Myocyte (in vitro differentiated cells): ENCODE results near the gene REEP5. TPM values are rescaled to one million over a fixed set of nuclear protein-coding genes. Genes with fewer than 3 reads are reported as not detected.
"Not testable (repeated sequence)": the region's sequence is repeated elsewhere in the genome, so short reads cannot be mapped to it uniquely, and the experiment has no call there.

ENCODE experiments used
- DNase-seq: peaks from one replicate; pipeline ENCODE4 v3.0.0-alpha.2; 2012; ENCODE audit warnings: low read depth
- polyA plus RNA-seq: library from polyadenylated mRNA; unstranded; fragments of >200 nt; gene quantifications from one replicate; pipeline ENCODE4 v1.2.1, GENCODE V29; 2012; ENCODE audit warnings: missing spikeins
- total RNA-seq: library from RNA; depleted of rRNA; stranded (reverse); fragments of >200 nt; gene quantifications from 2 replicates; pipeline ENCODE4 v1.2.3, GENCODE V29; 2014

Gene REEP5
- 47.3 and 58.5 TPM in 2 replicates for total RNA-seq
- 141 TPM for polyA plus RNA-seq

DNA sequence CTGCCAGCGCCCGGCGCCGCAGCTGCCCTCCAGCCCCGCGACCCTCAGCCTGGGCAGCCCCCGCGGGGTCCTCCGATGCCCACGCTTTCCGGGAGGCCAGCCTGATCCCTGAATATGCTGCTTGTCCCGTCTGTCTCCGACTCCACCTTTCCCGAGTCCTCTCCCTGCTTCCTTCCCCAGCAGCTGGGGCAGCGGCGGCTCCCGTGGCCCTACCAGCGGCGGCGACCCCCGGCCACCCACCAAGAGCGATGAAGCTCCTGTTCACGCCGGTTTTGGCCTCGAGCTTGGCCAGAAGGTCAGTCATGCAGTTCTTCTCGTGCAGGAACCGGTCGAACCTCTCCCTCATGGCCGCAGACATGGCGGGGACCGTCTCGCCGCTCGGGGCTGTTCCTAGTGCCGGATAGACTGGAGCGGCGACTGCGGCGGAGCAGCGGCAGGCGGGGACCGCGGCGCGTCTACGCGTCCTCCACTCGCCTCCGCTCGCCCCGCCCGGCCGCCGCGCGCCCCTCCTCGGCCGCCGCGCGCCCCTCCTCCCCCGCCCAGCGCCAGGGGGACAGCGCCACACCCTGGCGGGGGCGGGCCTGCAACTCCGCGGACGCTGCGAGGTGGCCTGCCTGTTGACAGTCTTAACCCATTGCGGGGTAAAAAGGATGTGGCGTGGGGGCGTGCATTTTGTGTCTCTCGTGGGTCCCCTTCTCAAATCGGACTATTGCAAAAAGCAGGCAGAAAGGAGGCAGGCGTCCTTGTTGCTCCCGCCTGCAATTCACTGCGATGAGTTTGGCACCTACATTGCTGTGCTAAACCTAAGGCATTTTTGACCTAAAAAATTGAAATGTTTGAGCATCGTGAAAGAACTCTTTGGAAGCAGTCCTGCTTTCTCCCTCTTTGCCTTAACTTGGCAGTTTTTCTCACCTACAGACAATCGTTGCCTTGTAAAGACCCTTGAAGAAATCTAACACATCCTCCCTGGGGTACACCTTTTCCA, at the start of gene REEP5:
TSS of gene REEP5 (minus strand) at position 395 of the 985 bp plus-strand sequence. CDS start at position 358, 37 bp downstream.
- peak; percentile 85 for DNase-seq

DNA sequence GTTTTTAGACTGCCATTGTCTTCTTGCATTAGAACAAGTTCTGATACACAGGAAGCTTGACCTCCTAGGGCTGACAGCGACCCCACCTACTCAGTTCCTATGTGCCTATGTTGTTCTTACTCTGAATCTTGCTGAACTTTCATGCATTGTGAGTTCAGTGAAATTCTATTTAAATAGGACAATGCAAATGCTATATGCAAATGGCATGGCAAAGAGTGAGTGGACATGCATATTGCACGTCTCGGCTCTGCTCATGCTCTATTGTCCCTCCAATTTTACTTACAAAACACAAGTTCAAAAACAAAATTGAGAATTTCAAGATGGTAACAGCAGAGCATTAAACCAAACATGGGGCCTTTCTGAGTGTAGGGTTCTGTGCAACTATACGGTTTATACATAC, 49.2 kb upstream of the REEP5 start:
- no peak for DNase-seq

DNA sequence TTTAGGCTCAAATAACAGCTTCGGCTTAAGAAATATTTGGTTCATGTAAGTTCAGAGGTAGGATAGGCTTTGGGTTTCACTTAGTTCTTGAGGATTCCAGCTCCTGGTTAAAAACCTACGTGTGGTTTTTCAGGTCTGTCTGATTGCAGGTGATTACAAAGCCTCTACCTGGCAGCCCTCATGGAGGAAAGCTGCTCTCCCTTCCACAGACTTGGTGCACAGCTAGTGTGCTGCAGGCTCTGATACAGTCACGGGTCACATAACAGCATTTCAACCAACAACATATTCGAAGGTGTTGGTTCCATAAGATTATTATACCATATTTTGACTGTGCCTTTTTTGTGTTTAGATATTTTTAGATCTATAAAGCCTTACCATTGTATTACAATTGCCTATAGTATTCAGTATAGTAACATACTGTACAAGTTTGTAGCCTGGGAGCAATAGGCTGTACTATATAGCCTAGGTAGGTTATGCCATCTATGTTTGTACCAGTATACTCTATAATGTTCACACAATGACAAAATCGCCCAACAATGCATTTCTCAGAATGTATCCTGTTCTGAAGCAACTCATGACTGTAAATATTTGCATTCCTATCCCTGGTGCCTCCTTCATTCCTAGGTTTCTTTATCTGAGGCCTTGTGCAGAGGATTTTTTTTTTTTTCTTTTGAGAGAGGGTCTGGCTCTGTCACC, 46.5 kb upstream of the REEP5 start:
- DNase-seq = no peak

DNA sequence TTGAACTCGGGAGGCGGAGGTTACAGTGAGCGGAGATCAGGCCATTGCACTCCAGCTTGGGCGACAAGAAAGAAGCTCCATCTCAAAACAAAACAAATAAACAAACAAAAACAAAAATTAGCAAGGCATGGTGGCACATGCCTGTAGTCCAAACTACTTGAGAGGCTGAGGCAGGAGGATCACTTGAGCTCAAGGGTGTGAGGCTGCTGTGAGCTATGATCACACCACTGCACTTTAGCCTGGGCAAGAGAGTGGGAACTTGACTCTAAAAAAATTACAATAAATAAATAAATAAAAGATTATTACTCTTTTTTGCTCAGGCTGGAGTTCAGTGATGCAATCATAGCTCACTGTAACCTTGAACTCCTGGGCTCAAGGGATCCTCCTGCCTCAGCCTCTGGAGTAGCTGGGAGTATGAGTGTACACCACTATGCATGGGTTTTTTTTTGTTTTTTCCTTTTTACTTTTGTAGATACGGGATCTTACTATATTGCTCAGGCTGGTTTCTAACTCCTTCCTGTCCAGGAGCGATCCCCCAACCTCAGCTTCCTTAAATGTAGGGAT, 45.6 kb upstream of the REEP5 start:
- DNase-seq = no peak

DNA sequence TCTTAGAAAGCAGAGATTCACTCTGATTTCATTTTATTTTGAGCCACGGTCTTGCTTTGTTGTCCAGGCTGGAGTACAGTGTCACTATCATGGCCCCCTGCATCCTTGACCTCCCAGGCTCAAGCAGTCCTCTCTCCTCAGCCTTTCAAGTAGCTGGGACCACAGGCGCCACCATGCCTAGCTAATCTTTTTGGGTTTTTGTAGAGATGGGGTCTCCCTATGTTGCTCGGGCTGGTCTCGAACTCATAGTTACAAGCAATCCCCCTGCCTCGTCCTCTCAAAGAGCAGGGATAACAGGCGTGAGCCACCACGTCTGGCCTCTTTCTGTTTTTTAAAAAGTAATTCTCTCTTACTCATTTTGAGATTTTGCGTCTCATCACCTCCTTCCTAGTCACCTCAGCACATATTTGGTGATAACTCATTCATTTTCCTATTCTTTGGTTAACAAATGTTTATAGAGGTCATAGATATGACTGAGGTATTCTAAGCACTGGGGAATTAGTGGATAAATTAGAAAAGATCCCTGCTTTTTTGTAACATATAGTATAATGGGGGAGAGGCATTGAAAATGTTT, 43.8 kb upstream of the REEP5 start:
- DNase-seq = no peak

DNA sequence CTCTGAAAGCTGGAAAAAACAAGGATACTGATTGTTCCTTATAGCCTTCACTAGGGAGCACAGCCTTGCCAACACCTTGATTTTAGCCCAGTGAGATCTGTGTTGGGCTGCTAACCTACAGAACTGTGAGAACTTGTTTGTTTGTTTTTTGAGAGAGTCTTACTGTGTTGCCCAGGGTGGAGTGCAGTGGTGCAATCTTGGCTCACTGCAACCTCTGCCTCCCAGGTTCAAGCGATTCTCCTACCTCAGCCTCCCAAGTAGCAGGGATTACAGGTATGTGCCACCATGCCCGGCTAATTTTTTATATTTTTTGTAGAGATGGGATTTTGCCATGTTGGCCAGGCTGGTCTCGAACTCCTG, 41.3 kb upstream of the REEP5 start:
- DNase-seq = not testable (repeated sequence)

DNA sequence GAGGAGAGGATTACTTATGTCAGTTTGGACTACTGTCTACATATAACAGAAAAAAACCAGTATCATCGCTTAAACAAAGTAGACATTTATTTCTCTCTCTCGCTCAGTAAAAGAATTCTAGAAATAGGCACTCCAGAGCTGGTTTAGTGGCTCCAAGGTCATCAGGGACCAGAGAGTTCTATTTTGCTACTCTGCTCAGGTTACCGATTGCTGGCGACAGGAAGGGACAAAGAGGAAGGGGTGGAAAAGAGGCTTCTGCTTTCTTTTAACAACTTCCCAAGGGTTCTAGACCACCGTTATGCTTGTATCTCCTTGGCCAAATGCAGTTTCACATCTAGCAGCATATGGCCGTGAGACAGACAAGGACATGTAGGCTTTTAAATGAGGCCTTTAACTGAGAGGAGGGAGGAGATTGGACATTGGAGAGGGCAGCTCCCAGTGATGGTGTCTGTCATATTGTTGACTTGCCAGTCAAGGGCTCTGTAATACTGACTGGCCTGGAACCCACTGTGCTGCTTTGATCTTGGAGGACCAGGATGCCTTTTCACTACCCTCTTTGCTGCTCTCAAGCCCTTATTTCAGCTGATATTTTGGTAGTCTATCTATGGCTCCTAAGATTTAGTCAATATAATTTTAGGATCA, 39.0 kb upstream of the REEP5 start:
- no peak for DNase-seq

DNA sequence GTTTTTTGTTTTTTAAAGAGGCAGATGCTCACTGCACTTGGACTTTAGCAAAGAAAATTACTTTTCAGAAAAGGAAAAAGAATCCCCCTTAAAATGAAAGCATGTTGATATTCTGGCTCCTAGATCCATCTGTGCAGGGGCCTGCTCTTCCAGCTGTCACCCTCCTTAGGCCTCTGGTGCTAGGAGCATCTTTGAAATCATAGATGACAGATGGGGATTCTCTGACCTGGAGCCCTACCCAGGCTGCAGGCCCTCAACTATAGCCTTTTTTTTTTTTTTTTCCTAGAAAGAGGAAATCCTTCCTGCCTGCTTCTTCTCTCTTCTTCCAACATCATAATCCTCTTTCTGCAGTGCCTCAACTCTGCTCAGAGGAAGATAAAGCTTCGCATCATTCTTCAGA, 38.3 kb upstream of the REEP5 start:
- peak; percentile 37 for DNase-seq

DNA sequence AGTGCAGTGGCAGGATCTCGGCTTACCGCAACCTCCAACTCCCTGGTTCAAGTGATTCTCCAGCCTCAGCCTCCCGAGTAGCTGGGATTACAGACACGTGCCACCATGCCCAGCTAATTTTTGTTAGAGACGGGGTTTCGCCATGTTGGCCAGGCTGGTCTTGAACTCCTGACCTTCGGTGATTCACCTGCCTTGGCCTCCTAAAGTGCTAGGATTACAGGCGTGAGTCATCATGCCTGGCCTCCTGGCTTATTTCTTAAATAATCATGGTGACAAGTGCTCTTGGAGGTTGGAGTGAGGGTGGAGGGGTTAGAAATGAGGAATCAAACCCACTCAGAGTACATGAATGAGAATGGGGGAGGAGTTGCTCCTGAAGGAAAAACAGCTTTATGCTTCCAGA, 37.8 kb upstream of the REEP5 start:
- DNase-seq = peak; percentile 60

DNA sequence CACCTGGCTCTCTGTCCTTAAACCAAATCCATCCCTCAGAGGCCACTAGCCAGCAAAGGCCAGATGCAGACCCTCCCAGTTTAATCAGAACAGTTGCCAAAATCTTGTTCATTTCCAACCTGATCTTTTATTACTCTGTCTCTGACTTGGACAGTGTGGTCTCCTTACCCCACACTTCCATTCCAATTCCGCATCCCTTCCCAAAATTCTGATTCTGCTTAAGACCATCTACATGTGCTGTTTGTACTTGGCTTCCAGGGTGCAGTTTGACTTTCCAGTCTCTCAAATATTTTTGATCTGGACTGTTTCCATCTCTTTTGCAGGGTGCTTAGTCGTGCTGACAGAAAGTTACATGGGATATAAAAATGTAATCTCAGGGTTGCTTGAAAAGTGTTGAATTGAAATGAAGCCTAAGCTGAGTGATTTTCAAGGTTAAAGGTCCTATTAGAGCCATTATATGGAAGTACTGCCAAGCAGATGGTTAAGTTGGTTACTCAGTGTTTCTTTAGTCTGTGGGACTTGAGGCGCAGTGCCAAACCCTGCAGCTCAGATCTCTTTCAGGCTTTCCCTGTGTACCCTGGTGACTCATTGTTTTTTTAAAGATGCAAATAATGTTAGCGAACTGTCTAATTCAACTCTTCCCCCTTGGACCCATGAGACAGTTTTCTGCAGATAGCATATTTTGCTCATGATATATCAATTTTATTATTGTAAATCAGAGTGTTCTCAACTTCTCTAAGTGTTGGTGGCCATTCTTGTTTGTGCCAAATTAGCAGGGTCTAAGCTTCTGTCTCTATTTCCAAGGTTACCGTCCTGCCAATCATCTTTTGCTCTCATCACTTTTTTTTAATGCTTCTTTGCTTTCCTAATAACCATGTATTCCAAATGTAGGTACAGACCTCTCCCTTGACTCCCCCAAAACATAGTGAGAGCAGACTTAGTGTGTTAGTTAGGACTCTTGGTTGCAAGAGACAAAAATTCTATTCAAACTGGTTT, 36.4 kb upstream of the REEP5 start:
- DNase-seq = peak; percentile 95

DNA sequence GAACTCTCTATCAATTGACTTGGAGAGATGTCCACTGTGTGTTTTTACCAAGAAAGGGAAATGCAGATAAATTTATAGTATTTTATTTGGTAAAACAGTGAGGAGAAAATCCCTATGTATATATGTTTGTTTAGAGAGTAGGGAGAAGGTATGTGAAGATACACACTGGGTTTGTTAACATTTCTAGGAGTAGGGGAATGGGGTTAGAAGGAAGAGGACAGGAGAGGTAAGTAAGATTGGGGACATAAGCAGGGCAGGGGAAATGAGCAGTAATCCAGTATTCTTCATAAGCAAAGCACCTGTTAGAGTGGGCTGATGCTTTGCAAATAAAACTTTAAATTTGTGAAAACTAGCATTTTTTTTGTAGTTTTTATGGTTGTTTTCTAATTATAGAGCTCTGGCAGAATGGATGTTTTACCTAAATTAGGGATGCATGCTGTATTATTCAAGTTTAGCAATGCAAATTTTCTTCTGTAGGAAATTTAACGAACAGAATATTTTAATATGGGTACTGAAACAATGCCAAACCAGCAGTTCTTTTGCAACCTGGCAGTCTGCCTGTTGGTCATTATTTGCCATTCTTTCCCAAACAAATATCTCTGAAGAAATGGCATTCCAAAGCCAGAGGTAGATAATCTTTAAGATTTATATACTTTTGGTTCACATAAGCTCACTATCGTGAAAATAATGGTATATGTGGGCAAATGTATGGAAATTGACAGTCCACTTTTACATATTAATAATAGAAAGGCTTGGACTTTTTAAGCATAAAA, 35.2 kb upstream of the REEP5 start:
- DNase-seq = peak; percentile 14

DNA sequence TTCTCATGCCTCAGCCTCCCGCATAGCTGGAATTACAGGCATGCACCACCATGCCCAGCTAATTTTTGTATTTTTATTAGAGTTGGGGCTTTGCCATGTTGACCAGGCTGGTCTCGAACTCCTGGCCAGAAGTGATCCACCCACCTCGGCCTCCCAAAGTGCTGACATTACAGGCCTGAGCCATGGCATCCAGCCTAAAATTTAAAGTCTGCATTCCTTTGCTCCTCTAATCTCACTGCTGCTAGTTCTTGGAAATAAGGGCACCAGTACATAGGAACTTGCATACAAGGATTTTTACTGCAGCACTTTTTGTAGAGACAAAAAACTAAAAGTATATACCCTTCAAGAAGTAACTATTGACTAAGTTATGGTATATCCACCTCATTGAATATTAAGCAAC, 34.6 kb upstream of the REEP5 start:
- no peak for DNase-seq

DNA sequence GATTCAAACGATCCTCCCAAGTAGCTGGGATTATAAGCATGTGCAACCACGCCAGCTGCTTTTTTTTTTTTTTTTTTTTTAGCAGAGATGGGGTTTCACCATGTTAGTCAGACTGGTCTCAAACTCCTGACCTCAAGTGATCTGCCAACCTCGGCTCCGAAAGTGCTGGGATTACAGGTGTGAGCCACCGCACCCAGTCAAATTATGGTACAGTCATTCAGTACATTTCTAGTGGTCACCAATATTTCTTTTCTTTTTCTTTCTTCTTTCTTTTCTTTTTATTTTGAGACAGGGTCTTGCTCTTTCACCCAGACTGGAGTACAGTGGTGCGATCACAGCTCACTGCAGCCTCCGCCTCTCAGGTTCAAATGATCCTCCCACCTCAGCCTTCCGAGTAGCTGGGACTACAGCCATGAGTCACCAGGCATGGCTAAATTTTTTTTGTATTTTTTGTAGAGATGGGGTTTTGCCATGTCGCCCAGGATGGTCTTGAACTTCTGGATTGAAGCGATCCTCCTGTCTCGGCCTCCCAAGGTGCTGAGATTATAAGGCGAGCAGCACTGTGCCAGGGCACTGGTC, 29.2 kb upstream of the REEP5 start:
- DNase-seq = no peak

DNA sequence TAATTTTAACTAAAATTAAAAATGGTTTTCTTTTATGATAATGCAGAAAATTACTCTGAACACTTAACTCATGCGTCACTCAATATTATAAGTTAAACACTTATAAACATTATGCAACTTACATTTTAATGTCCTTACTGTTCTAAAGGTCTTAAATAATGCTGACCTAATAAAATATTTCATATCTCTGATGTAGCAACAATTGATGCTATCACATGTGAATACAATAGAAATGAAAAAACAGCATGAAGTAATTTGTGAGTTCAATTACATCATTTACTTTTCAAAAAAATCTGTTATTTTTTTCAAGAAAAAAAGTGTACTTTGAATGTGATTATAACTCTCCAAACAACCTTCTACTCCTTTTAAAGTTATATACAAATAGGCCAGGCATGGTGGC, 26.4 kb upstream of the REEP5 start:
- no peak for DNase-seq

DNA sequence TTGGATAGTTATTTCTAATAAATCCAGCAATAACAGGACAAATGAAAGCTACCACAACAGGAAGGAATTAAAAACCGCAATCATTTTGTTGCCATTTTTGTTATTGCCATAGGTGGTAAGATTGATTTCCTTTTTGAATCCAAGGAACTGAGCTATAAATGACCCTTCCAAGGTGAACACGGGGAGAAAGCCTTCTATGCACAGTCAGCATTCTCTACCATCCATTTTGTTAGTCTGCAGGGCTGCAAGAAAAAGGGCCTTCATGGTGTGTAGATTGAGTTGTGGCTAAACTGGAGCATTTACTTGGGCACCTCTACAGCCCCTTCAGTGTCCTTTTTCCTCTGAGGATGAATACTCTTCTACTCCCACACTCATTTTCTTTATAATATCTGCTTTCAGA, 18.6 kb upstream of the REEP5 start:
- no peak for DNase-seq

DNA sequence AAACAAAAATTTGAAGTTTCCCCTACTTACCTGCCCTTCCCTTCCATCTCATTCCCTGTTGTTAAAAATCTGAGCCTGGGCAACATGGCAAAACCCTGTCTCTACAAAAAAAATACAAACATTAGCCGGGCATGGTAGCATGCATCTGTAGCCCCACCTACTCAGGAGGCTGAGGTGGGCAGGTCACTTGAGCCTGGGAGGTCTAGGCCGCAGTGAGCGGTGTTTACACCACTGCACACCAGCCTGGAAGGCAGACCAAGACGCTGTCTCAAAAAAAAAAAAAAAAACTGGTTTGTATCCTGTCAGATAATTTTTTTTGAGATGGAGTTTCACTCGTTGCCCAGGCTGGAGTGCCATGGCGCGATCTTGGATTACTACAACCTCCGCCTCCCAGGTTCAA, 16.3 kb upstream of the REEP5 start:
- no peak for DNase-seq

DNA sequence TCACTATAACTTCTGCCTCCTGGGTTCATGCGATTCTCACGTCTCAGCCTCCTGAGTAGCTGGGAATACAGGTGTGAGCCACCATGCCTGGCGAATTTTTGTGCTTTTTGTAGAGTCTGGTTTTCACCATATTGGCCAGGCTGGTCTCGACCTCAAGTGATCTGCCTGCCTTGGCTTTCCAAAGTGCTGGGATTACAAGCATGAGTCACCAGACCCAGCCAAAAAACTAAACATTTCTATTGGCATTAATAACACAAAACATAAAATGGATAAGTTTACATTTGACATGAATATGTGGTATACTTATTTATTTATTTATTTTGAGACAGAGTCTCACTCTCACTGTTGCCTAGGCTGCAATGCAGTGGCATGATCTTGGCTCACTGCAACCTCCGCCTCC, 13.6 kb upstream of the REEP5 start:
- peak; percentile 15 for DNase-seq

DNA sequence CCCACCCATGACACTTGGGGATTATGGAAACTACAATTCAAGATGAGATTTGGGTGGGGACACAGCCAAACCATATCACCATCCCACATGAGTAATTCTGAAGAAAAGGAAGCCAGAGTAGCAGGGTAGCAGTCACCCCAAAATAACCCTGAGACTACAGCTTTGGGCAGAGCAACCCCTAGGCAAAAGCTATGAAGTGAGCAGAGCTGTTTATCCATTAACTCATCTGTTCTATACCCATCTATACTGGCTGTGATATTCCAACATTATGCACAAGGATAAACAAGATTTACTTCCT, 12.3 kb upstream of the REEP5 start:
- no peak for DNase-seq
